ENCODE measurements around the gene MAP3K10.

DNA sequence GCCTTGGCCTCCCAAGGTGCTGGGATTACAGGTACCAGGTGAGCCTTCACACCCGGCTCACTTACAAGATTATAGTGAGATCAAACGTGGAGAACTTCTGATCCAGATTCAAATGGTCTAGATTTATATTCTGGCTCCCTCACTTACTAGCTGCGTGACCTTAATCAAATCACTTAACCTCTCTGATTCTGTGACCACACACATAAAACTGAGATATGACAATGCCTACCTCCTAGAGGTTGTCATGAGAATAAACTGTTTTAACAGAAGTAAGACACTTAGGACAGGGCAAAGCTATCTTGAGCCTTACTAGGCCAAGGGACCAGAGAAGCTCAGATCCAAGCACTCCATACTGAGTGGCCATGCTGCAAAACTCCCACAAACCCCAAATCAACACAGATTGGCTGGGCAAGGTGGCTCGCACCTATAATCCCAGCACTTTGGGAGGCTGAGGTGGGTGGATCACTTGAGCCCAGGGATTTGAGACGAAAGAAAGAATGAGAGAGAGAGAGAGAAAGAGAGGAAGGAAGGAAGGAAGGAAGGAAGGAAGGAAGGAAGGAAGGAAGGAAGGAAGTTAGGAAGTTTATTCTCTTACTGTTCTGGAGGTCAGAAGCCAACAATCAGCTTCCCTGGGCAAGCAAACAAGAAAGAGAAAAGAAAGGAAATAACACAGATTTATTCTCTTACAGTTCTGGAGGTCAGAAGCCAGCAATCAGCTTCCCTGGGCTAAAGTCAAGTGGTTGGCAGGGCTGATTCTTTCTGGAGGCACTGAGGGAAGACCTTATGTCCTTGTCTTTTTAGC is 46.1 kb upstream of the MAP3K10 start:
- TF ChIP-seq POLR2A (IDR thresholded peaks at IDR 0.05) (no peak), CTCF (IDR thresholded peaks at IDR 0.05) (no peak)
